BLaER1 treated with 17β-estradiol and CSF1 and Interleukin-3, amounts not matched to agents 10 nM and 100 nM (cell line): ENCODE results near the gene ASIC3.

Experiments used
- H3K27ac ChIP-seq, 11 experiments: shearing (Covaris generic); formaldehyde crosslinking; 2 replicates each; pipeline ENCODE4 v1.8.1; 2022
- H3K27me3 ChIP-seq, 11 experiments: shearing (Covaris generic); formaldehyde crosslinking; 2 replicates each; pipeline ENCODE4 v1.8.1; 2022
- H3K36me3 ChIP-seq, 11 experiments: shearing (Covaris generic); formaldehyde crosslinking; 2 replicates each; pipeline ENCODE4 v1.8.1; 2022
- H3K4me1 ChIP-seq, 10 experiments: shearing (Covaris generic); formaldehyde crosslinking; 2 replicates each; pipeline ENCODE4 v1.8.1; 2022
- H3K4me2 ChIP-seq, 11 experiments: shearing (Covaris generic); formaldehyde crosslinking; 2 replicates each; pipeline ENCODE4 v1.8.1; 2022
- H3K4me3 ChIP-seq, 10 experiments: shearing (Covaris generic); formaldehyde crosslinking; 2 replicates each; pipeline ENCODE4 v1.8.1; 2022
- H3K9ac ChIP-seq, 11 experiments: shearing (Covaris generic); formaldehyde crosslinking; 2 replicates each; pipeline ENCODE4 v1.8.1; 2022
- H3K9me3 ChIP-seq, 11 experiments: shearing (Covaris generic); formaldehyde crosslinking; replicated peaks in 1 of 11; 2 replicates each; pipeline ENCODE4 v1.8.1; 2022
- H4K20me1 ChIP-seq, 11 experiments: shearing (Covaris generic); formaldehyde crosslinking; 2 replicates each; pipeline ENCODE4 v1.8.1; 2022
- Cebpa-rat ChIP-seq, 11 experiments: shearing (Covaris generic); IDR thresholded peaks; 2 replicates each; pipeline ENCODE4 v1.8.1; 2022

ASIC3 gene

GRCh38 chr7:151047976-151048815, at the start of gene ASIC3:
TSS of gene ASIC3 (plus strand) at chr7:151048531. CDS start at chr7:151048886, 355 bp downstream.
- Histone ChIP-seq H3K4me3 (no peak within 1 kb of the TSS), H3K4me1 (peaks cover 25 to 44% (median 30%) of the 10 kb centered on the region in 10 experiments), H3K9ac (peak within 1 kb of the TSS in 1 of 11 experiments; percentile 18; a peak in 1 of 22 replicates), H3K36me3 (peaks cover 0 to 10% (median 0%) of the 10 kb centered on the region in 11 experiments; a peak in 4 of 22 replicates), H4K20me1 (peaks cover 0 to 62% (median 0%) of the 10 kb centered on the region in 11 experiments; a peak in 6 of 22 replicates), H3K27me3 (peaks cover 5 to 12% (median 8%) of the 10 kb centered on the region in 11 experiments; a peak in 13 of 22 replicates), H3K27ac (no peak within 1 kb of the TSS), H3K9me3 (no peaks in the 10 kb centered on the region), H3K4me2 (no peak within 1 kb of the TSS)
- no peak for TF ChIP-seq Cebpa-rat (IDR thresholded peaks at IDR 0.05)

- no peak for TF ChIP-seq Cebpa-rat (IDR thresholded peaks at IDR 0.05)
- H3K4me1 ChIP-seq, result peaks cover 29 to 53% (median 41%) of the 10 kb centered on the region in 10 experiments
- H3K36me3 ChIP-seq, result peaks cover 0 to 36% (median 9%) of the 10 kb centered on the region in 11 experiments; a peak in 5 of 22 replicates
- H3K9me3 ChIP-seq, result no peaks in the 10 kb centered on the region
- no peak overlapping the region for H3K4me3 ChIP-seq
- H3K27ac ChIP-seq, result no peak overlapping the region
- H3K9ac ChIP-seq, result no peak overlapping the region
- H3K27me3 ChIP-seq, result no peaks in the 10 kb centered on the region
- H3K4me2 ChIP-seq, result no peak overlapping the region
- no peaks in the 10 kb centered on the region for H4K20me1 ChIP-seq
Observed at GRCh38 chr7:150999001-150999400, 49.3 kb upstream of the ASIC3 start.

- Histone ChIP-seq H3K4me1 (peaks cover 23 to 47% (median 35%) of the 10 kb centered on the region in 10 experiments), H3K4me2 (no peak overlapping the region), H3K4me3 (no peak overlapping the region)
Observed at GRCh38 chr7:150999497-151000230, 48.7 kb upstream of the ASIC3 start.

GRCh38 chr7:151000897-151001495, 47.3 kb upstream of the ASIC3 start:
- no peak for TF ChIP-seq Cebpa-rat (IDR thresholded peaks at IDR 0.05)
- H3K27ac ChIP-seq, result no peak overlapping the region
- H3K27me3 ChIP-seq, result no peaks in the 10 kb centered on the region
- H3K4me2 ChIP-seq, result peak overlapping the region in 1 of 11 experiments; percentile 15; a peak in 1 of 22 replicates
- H3K36me3 ChIP-seq, result peaks cover 0 to 36% (median 9%) of the 10 kb centered on the region in 11 experiments; a peak in 5 of 22 replicates
- H3K9ac ChIP-seq, result no peak overlapping the region
- no peak overlapping the region for H3K4me3 ChIP-seq
- peaks cover 17 to 53% (median 42%) of the 10 kb centered on the region in 10 experiments for H3K4me1 ChIP-seq
- no peaks in the 10 kb centered on the region for H3K9me3 ChIP-seq
- H4K20me1 ChIP-seq, result no peaks in the 10 kb centered on the region

More at GRCh38 chr7:150999497-151000230, 48.7 kb upstream of the ASIC3 start:
- H3K36me3 ChIP-seq, result peaks cover 0 to 36% (median 9%) of the 10 kb centered on the region in 11 experiments; a peak in 5 of 22 replicates
- H3K9ac ChIP-seq, result no peak overlapping the region
- H3K9me3 ChIP-seq, result no peaks in the 10 kb centered on the region
- TF ChIP-seq Cebpa-rat (IDR thresholded peaks at IDR 0.05), result no peak
- no peaks in the 10 kb centered on the region for H3K27me3 ChIP-seq
- H3K27ac ChIP-seq, result no peak overlapping the region
- H4K20me1 ChIP-seq, result no peaks in the 10 kb centered on the region

GRCh38 chr7:151001546-151001945, 46.8 kb upstream of the ASIC3 start:
- Histone ChIP-seq H4K20me1 (no peaks in the 10 kb centered on the region), H3K27me3 (no peaks in the 10 kb centered on the region), H3K4me1 (peaks cover 22 to 58% (median 47%) of the 10 kb centered on the region in 10 experiments), H3K27ac (no peak overlapping the region), H3K9ac (no peak overlapping the region), H3K36me3 (peaks cover 0 to 36% (median 9%) of the 10 kb centered on the region in 11 experiments; a peak in 5 of 22 replicates), H3K9me3 (no peaks in the 10 kb centered on the region), H3K4me2 (0 out of 22 replicates have a peak overlapping the region, but pooled peaks of 1 of the 11 experiments have one; percentile 15), H3K4me3 (no peak overlapping the region)
- no peak for TF ChIP-seq Cebpa-rat (IDR thresholded peaks at IDR 0.05)

GRCh38 chr7:151003572-151003971, 44.8 kb upstream of the ASIC3 start:
- no peak overlapping the region for H3K9ac ChIP-seq
- no peak for TF ChIP-seq Cebpa-rat (IDR thresholded peaks at IDR 0.05)
- peaks cover 25 to 58% (median 48%) of the 10 kb centered on the region in 10 experiments for H3K4me1 ChIP-seq
- H3K27ac ChIP-seq, result no peak overlapping the region
- H3K9me3 ChIP-seq, result no peaks in the 10 kb centered on the region
- H3K36me3 ChIP-seq, result peaks cover 0 to 31% (median 9%) of the 10 kb centered on the region in 11 experiments; a peak in 5 of 22 replicates
- H3K27me3 ChIP-seq, result no peaks in the 10 kb centered on the region
- no peak overlapping the region for H3K4me3 ChIP-seq
- H4K20me1 ChIP-seq, result no peaks in the 10 kb centered on the region
- H3K4me2 ChIP-seq, result no peak overlapping the region

- Histone ChIP-seq H3K9ac (no peak overlapping the region), H3K4me1 (peaks cover 44 to 73% (median 68%) of the 10 kb centered on the region in 10 experiments), H3K9me3 (no peaks in the 10 kb centered on the region), H3K4me3 (no peak overlapping the region), H4K20me1 (no peaks in the 10 kb centered on the region), H3K27ac (no peak overlapping the region), H3K4me2 (peak overlapping the region in 10 of 11 experiments; percentile 7 to 98 (median 92); a peak in 17 of 22 replicates), H3K27me3 (no peaks in the 10 kb centered on the region), H3K36me3 (peaks cover 0 to 22% (median 9%) of the 10 kb centered on the region in 11 experiments; a peak in 5 of 22 replicates)
- no peak for TF ChIP-seq Cebpa-rat (IDR thresholded peaks at IDR 0.05)
Observed at GRCh38 chr7:151005566-151005965, 42.8 kb upstream of the ASIC3 start.

GRCh38 chr7:151006590-151007300, 41.6 kb upstream of the ASIC3 start:
- Histone ChIP-seq H3K27ac (peak overlapping the region in 9 of 11 experiments; percentile 56 to 78 (median 65); a peak in 19 of 22 replicates), H3K9me3 (no peaks in the 10 kb centered on the region), H3K4me3 (peak overlapping the region in 8 of 10 experiments; percentile 43 to 62 (median 48); a peak in 10 of 20 replicates), H3K27me3 (no peaks in the 10 kb centered on the region), H3K4me1 (peaks cover 56 to 74% (median 71%) of the 10 kb centered on the region in 10 experiments), H3K36me3 (peaks cover 0 to 11% (median 3%) of the 10 kb centered on the region in 11 experiments; a peak in 4 of 22 replicates), H3K4me2 (peak overlapping the region; percentile 85 to 98 (median 92)), H4K20me1 (no peaks in the 10 kb centered on the region), H3K9ac (peak overlapping the region in 10 of 11 experiments; percentile 3 to 74 (median 60); a peak in 18 of 22 replicates)
- TF ChIP-seq Cebpa-rat (IDR thresholded peaks at IDR 0.05), result no peak
